NCI-H2227 (cell line): Measurements from ENCODE around the gene CHRM3.

ENCODE experiments used
- DNase-seq: peaks from one replicate; lab custom pipeline; 2025; ENCODE audit not compliant: unreplicated experiment; lab: John Stamatoyannopoulos, UW

The CHRM3 gene

GRCh38 chr1:239394107-239394506 lies 7.7 kb downstream of the CHRM3 start:
- no peak for DNase-seq

- DNase-seq, result no peak
These were observed 27.5 kb downstream of the CHRM3 start for GRCh38 chr1:239413916-239414315.

- no peak for DNase-seq
These were observed 30.9 kb downstream of the CHRM3 start for GRCh38 chr1:239417221-239417620.

DNA sequence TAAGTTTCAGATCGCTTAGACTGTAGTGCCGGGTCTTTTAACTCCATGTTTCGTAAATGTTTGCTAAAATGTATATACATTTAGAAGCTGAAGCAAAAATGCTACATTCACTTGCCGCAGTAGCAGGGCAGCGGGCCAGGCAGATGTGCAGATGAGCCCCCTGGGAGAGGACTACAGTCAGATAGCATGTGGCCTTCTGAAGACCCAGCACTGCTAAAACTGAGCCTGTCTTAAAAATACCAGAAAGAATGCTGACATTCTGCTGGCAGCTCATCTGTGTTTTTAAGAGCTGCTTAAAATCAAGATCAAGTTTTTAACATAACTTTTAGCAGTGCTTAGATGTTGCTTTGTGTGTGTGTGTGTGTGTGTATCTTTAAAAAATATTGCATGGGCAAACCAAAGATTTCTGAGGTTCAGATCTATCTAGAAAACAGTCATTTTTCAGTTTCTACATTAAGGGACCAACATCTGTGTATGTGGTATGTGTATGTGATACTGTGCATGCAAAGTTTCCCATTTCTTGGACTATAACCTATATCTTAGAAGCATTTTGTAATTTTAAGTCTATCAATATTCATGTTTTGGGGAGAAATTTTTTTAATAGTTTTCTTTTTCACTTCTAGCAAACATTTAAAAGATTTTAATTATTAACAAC lies 31.7 kb downstream of the CHRM3 start:
- DNase-seq, result no peak

DNA sequence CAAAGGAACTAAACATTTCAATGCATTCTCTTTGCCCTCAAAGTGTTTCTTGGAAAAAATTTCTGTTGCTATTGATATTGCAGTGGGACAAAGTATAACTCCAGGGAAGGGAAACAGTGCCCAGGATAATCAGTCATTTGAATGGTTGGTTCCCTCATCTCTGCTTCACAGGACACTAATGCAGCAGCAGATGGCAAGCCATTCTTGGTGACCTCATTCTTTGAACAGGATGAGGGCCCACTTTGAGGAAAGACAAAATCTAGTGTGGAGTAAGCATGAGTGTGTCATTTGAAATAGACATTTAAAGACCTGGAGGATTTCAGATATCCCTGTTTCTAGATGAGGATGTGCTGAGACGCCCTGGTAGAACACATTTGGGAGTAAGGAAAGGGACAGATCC lies 32.3 kb downstream of the CHRM3 start:
- DNase-seq, result no peak

DNA sequence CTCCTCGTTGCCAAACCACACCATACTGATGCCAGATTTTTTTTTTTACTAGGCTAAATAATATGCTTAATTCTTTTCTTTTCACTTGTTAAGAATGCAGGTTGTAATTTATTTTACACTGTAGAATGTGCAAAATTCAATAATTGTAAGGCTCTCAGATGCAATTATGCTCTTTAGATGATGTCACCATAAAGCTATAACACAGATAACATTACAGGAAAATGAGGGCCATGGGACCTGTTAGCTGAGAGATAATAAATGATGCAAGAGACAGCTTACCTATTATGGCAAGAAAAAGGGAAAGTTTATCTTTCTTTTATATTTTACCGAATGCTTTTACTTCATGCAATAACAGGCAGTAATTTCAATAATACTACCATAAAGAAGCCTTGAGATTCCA lies 35.4 kb downstream of the CHRM3 start:
- no peak for DNase-seq

DNA sequence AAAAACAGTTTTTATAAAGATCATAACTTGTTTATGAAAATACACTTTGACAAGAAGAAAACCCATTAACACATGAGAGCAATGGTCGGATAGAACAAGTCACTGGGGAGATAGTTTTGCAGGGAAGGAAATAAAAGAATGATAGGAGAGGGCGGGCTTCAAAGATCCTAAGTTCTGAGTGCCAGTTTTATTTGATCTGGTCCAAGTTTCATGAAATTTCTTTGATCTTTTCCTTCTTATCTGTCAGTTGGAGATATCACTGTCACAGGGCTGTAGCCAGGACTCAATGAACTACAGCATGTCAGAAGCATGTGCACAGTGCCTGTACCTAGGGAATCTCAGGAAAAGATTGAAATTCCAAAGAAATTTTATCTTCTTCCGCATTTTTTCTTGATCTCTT lies 36.5 kb downstream of the CHRM3 start:
- DNase-seq, result no peak

GRCh38 chr1:239426821-239427475 lies 40.6 kb downstream of the CHRM3 start:
- DNase-seq, result no peak

GRCh38 chr1:239427712-239428111 lies 41.3 kb downstream of the CHRM3 start:
- no peak for DNase-seq

DNA sequence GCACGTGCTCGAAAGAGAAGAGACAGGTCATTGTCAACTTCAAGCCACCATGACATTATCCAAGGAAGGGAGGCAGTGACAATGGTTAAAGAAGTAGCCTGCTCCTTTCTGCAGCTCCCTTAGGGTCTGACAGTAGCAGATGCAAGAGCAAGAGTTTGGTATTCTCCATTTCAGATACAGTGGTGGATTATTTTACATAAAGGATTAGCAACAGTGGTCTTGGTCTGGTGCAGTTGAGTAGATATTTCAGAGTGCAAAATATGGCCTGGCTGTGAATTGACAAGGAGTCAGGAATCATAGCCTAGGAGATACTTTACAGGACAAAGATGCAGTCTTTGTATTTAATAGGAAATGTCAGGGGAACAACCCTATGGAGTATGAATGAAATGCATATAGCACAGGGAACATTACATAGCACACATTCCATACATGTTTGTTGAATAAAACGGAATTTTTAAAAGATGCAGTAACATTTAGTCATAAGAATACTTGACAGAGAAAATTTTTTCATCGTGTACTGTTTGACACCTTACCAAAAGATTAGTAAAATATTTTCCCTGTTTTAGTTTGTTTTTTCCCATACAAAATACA lies 41.8 kb downstream of the CHRM3 start:
- DNase-seq, result no peak

GRCh38 chr1:239429163-239429562 lies 42.8 kb downstream of the CHRM3 start:
- no peak for DNase-seq

DNA sequence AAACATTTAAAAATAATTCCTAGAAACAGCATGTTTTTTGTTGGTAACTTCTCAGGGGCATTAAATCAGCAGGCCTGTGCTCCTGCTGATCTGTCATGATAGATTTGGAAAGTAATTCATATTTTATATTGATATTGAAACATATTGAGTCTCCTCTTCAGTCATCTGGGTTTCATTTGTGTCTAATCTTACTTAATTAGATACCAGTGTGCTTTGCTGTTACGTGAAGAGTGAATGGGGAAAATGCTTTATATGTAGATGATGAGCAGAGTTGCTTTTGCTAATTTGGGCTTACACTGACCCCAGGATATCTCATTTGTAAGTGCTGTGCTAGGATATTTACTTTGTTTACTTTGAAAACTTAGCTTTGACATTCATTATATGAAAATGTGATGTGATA lies 45.9 kb downstream of the CHRM3 start:
- DNase-seq, result no peak

DNA sequence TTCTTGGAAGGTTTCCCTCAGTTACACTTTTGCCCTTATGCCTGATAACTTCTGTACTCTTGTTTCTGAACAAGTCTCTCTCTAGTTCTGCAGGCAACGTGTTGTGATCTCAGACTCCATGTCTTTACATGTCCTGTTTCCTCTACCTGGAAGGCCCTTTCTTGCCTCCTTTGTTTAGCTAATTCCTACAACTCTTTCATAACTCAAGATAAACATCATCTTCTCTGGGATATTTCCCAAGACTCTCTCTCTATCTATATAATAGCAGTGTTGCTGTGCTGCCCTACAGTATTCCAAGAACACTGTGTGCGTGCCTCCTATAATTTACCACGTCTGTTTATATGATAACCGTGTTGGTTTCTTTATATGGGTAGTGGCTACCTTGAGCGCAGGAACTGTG lies 47.8 kb downstream of the CHRM3 start:
- DNase-seq, result no peak
